Skeletal muscle satellite cell (primary cell): ENCODE data around the gene MRPL52. TPM values are rescaled to one million over a fixed set of nuclear protein-coding genes. Genes with fewer than 3 reads are reported as not detected.

Experiments
- H3K27me3 ChIP-seq: 2 replicates; pipeline ENCODE4 v1.7.0; 2013; ENCODE audit warnings: low read length; ENCODE audit not compliant: control insufficient read depth, insufficient read depth
- H3K36me3 ChIP-seq: 2 replicates; pipeline ENCODE4 v1.7.0; 2013; ENCODE audit warnings: mild to moderate bottlenecking, control low read depth, low read length; ENCODE audit not compliant: insufficient read depth
- H3K4me1 ChIP-seq: 2 replicates; pipeline ENCODE4 v1.7.0; 2013; ENCODE audit warnings: low read length; ENCODE audit not compliant: control insufficient read depth, insufficient read depth
- H3K4me2 ChIP-seq: 2 replicates; pipeline ENCODE4 v1.7.0; 2013; ENCODE audit warnings: mild to moderate bottlenecking, low read length
- H3K4me3 ChIP-seq: 2 replicates; pipeline ENCODE4 v1.7.0; 2013; ENCODE audit warnings: low read length
- H3K9ac ChIP-seq: 2 replicates; pipeline ENCODE4 v1.7.0; 2013; ENCODE audit warnings: mild to moderate bottlenecking, low read depth, low read length, moderate library complexity
- H3K9me3 ChIP-seq: replicated peaks from 2 replicates; pipeline ENCODE4 v1.7.0; 2013; ENCODE audit warnings: mild to moderate bottlenecking, control low read depth, low read length
- small RNA-seq: library from RNA; depleted of rRNA; stranded (forward); fragments of <200 nt; gene quantifications from one replicate; pipeline ENCODE3, GENCODE V24; 2012

The MRPL52 gene

DNA sequence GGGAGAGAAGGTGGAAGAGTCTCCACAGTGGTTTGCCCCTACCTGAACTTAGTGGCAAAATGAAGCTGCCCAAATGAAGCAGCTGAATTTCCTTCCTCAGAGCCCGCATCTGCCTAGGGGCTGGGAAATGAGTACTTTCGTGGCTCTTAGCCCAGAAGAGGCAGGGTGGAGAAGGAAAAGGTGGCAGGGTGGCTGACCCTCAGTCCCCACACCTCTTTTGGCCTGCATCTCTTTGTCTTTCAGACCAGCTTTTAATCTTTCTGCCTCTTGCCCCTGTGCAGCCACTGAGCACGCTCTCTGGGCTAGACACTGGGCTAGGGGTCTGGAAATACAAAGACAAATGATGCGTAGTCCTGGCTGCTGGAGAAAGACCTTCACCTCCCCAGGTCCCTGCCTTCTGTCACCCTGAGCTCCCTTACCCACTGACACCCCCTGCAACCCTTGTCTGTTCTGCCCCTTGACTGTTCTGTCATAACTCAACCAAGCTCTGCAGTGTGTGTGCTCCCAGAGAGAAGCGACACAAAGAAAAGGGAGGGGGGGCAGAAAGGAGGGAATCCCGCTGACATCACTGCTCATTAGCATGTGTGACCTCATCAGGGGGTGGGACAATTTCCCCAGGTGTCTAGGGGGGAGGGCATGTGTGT lies 53.0 kb downstream of the MRPL52 start:
- Histone ChIP-seq H3K27me3 (no peaks in the 10 kb centered on the region), H3K36me3 (peaks cover 21% of the 10 kb centered on the region), H3K4me3 (no peak overlapping the region), H3K9me3 (no peaks in the 10 kb centered on the region), H3K9ac (no peak overlapping the region), H3K4me1 (peaks cover 11% of the 10 kb centered on the region), H3K4me2 (no peak overlapping the region)

DNA sequence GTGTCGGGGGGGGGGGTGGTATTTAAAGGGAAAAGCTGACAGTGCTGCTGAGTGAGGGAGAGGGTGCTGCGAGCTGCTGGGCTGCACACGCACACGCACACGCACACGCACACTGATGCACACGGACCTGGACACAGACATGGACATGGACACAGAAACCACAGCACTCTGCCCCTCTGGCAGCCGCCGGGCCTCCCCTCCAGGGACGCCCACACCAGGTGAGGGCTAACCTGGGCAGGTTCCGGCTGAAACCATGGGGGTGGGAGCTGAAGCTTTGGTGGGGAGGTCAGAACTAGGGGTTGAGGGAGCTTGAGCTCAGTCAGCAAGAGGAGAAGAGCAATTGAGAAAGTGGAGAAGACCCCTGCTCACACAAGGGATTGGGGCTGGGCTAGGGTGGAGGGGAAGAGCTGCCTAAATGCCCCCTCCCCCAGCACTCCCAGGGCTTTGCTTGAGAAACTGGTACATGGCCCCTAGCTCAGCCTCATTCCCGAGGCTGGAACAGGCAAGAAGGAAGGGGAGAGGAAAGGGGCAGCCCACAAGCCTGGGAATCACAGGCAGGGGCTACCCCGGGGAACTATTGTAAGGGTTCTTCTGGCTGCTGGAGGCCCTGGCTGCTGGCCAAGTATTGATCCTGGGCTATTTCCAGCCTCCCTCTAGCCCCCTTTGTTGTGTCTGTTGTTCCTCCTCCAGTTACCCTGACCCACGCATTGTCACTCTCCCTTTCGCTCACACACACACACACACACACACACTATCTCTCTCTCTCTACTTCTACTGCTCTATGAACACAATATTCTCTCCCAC lies 53.7 kb downstream of the MRPL52 start, which contains the start of gene REM2:
Gene REM2, plus strand, starts transcription at position 50 of the 804 bp plus-strand sequence. Its CDS starts 66 bp downstream, at position 116.
- Histone ChIP-seq H3K4me3 (no peak within 1 kb of the TSS), H3K9me3 (no peaks in the 10 kb centered on the region), H3K36me3 (peaks cover 14% of the 10 kb centered on the region), H3K4me1 (peaks cover 16% of the 10 kb centered on the region), H3K9ac (no peak within 1 kb of the TSS), H3K4me2 (no peak within 1 kb of the TSS), H3K27me3 (no peaks in the 10 kb centered on the region)

DNA sequence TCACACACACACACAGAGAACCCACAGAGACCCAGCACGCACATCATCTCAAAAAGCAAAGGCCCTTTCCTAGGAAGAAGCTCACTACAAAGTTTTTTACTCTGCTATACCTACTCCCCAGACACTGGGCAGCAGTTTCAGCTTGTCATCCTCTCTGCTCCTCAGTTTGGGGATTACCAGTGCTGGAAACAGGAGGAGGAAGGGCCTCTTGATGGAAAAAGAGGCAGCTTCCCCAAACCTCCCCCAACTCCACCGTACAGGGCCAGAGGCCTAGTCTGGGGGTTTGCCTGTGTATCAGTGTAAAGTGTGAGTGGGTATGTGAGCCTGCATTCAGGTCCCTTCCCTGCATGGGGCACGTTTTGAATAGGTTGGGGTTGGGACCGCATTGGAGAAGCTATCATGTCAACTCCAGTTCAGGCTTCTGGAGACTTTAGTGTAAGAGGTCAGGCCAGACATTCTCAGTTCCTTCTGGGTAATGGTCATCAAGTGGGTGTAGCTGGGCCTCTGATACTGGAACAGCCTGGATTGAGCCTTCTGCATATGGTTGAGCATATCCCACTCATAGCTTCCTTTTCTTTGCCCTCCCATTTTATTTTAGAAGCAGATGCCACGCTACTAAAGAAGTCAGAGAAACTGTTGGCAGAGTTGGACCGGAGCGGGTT lies 54.5 kb downstream of the MRPL52 start:
- H3K4me1 ChIP-seq = peaks cover 16% of the 10 kb centered on the region
- no peak overlapping the region for H3K9ac ChIP-seq

More for the DNA sequence above, 54.5 kb downstream of the MRPL52 start:
- H3K4me3 ChIP-seq = no peak overlapping the region
- no peaks in the 10 kb centered on the region for H3K9me3 ChIP-seq
- H3K36me3 ChIP-seq = peaks cover 7% of the 10 kb centered on the region
- H3K4me2 ChIP-seq = no peak overlapping the region
- no peaks in the 10 kb centered on the region for H3K27me3 ChIP-seq

Small RNAs within 50 kb of the gene (small RNA-seq; reads per million reads assigned to genes)
- gene RF00019 = not detected
